Medulla oblongata (tissue), 1 donor: ENCODE results near the gene FAM117A.

ENCODE experiments used
- DNase-seq: peaks from one replicate; pipeline ENCODE4 v3.0.0-alpha.2; 2015; ENCODE audit errors: extremely low spot score

The FAM117A gene

GRCh38 chr17:49707608-49708514 lies 56.1 kb downstream of the FAM117A start, which contains the start of gene SLC35B1:
Gene SLC35B1, minus strand, starts transcription at chr17:49707964. Its CDS starts 131 bp downstream, at chr17:49707833.
- peak; percentile 99 for DNase-seq

DNA sequence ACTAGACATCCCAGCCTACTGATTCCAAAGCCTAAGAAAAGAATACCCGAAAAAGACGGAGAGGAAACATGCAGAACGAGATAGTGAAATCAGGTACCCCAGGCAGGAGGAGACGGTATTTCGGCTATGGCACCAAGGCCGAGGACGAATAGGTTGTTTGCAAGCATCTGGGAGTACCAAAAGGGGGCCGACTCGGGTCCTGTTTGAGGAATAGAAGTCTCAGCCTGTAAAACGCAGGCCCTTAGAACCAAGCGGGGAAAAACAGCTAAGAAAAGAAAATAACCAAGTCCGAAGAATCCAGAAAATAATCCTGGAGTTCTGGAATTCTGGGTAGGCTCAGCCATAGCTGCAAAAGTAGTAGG lies 56.7 kb downstream of the FAM117A start:
- no peak for DNase-seq

- no peak for DNase-seq
These were observed 58.7 kb downstream of the FAM117A start for GRCh38 chr17:49705254-49705653.

- DNase-seq = peak; percentile 77
These were observed 60.2 kb downstream of the FAM117A start for GRCh38 chr17:49703557-49704277.

DNA sequence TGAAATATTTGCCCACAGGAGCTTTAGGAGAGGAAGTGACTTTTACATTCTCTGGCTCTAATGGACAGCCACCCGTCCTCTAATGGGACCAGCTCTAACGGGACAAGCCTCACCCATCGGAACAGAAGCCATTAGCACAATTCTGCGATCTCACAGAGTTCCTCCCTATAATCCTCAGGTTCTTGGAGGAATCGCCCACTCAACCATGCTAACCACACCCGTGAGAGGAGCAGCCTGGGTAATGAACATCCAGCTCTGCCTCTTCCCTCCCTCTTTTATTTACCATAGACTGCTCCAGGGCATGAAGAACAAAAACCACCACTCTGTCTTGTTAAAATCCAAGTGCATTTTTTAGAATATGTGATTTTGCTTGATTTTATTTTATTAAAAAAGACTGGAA lies 63.0 kb downstream of the FAM117A start:
- DNase-seq = no peak

DNA sequence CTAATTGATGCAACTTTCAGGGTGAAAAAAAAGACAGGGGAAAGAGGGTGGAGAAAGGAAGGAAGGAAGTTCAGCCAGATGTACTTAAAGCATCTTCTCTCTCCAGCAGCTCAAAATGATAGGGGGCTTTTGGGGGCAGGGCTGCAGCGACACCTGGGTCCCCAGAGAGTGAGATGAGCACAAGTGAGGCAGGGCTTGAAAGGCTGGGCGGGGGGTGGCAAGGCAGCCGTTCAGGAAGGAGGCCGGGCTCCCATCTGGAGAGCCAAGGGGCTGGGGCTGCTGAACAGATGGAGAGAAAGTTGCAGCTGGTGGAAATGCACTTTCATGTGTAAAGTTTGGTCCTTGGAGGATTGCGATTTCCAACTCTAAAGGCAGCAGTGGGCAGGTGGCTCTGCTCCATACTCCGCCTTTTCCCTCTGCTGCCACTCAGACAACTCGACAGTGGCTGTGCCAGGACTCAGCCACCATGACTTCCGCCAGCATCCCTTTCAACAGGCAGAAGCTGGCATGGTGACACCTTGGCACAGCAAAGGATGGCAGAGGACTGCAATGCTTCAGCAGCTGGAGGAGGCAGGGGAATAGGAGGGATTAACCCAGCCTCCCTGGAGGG lies 63.9 kb downstream of the FAM117A start:
- peak; percentile 54 for DNase-seq

GRCh38 chr17:49698005-49698404 lies 65.9 kb downstream of the FAM117A start:
- no peak for DNase-seq

- DNase-seq = peak; percentile 45
These were observed 67.6 kb downstream of the FAM117A start for GRCh38 chr17:49696233-49696761.

DNA sequence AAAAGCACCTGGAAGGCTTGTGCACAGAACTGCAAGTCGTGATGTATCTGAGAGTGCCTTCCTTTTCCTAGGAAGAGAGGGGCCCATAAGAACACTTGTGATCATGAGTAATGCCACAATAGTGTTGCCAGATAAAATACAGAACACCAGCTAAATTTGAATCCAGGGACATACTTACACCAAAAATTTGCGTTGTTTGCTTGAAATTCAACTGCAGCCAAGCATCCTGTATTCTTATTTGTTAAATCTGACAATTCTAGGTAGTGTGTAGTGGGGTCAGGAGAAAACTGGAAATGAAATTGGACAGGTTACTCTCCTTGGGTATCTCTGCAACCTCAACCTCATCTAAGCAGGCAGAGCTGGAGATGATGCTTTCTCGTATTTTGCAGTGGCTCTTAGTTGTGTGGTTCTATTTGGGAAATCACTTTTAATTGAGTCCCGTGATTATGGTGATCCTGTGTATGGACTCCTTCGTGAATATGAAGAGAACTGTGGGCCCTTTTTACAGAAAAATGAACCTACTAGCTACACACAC lies 68.2 kb downstream of the FAM117A start:
- DNase-seq = no peak

DNA sequence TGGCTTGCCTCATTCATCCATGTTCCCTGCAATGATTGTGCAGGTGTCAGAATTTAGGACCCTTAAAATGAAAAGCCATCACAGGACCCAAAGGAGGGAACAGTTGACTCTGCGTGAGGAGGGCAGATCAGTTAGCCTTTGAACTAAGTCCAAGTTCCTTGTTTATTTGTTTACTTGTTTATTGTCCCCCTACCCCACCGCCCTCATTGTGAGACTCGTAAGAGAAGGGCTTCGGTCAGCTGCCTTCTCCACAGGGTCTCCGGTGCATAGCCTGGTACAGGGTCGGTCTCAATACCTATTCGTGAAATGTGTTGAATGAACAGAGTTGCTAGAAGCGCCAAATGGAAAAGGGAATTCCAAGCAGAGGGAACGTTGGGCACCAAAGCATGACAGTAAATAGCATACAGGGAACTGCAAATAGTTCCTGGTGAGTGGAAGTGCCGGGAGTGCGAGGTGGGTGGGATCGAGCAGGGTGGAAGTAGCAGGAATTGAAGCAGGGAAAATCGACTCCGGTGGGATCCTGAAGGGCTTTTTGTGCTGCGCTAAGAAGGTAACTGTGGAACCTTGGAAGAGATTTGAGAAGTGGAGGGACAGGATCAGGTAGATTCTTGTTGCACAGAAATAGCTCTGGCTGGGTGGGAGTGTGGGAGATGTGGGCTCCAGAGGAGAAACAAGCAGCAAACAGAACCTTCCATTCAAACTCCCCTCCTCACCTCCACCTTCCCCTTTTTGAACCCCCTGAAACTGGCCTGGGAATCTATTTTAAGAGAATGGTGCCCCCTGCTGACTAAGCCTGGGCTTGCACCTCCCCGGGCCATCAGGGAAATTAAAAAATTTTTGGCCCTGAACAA lies 68.9 kb downstream of the FAM117A start:
- DNase-seq = peak; percentile 61

- no peak for DNase-seq
These were observed 71.2 kb downstream of the FAM117A start for GRCh38 chr17:49692751-49693150.

DNA sequence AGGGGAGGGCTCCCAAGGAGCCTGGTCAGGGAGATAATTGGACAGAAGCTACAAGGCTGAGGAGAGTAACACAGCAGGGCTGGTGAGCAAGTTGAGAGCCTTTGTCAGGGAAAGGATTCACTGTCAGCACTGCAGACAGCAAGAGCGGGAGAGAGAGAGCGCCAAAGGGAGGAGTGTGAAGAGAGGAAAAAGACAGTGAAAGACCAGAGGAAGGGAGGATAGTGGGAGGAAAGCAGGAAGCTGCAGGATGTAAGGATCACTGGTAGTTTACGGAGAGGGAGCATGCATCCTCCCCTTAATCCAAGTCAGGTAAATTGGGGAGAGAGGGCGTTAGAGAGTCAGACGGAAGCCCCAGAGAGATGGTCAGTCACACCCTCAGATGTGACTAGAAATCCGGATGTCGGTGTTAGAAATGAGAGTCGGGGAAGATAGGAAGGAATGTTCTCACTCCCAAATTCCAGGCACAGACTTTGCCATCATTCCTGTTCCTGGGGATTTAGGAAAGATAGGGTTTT lies 72.2 kb downstream of the FAM117A start:
- no peak for DNase-seq

- DNase-seq = peak; percentile 40
These were observed 72.8 kb downstream of the FAM117A start for GRCh38 chr17:49691086-49691676.

DNA sequence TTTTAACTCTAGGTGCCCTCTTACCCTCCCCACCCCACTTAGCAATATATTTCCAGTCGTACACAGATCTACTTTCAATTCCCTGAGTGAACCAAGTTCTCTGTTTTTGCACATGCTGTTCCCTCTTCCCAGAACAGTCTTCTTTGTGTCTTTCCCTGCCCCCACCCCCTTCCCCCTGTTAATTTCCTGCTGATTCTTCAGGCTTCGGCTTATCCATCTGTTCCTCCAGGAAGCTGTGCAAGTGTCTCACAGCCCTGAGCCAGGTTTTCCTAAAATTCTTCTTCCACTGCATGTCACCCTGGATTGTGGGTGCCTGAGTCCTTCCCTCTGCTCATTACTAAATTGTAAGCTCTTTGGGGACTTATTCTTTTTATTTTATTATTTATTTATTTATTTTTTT lies 73.7 kb downstream of the FAM117A start:
- no peak for DNase-seq

DNA sequence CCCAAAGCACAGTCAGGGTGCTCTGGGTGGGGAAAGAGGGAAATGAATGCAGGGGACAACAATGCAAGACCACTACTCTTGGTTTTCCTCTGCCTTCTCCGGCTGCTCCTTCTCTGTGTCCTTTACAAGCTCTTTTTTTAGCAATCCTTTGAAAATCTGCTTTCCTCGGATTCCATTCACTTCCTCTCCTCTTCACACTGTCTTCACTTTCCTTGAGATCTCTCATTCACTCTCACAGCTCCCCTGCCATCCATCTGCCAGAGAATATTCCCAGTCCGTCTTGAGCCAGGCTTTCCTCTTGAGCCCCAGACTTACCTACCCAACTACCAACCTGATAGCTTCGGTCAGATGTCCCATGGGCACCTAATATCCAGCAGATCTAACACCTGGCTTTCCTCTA lies 75.1 kb downstream of the FAM117A start:
- no peak for DNase-seq

- DNase-seq = no peak
These were observed 75.9 kb downstream of the FAM117A start for GRCh38 chr17:49687878-49688491.

DNA sequence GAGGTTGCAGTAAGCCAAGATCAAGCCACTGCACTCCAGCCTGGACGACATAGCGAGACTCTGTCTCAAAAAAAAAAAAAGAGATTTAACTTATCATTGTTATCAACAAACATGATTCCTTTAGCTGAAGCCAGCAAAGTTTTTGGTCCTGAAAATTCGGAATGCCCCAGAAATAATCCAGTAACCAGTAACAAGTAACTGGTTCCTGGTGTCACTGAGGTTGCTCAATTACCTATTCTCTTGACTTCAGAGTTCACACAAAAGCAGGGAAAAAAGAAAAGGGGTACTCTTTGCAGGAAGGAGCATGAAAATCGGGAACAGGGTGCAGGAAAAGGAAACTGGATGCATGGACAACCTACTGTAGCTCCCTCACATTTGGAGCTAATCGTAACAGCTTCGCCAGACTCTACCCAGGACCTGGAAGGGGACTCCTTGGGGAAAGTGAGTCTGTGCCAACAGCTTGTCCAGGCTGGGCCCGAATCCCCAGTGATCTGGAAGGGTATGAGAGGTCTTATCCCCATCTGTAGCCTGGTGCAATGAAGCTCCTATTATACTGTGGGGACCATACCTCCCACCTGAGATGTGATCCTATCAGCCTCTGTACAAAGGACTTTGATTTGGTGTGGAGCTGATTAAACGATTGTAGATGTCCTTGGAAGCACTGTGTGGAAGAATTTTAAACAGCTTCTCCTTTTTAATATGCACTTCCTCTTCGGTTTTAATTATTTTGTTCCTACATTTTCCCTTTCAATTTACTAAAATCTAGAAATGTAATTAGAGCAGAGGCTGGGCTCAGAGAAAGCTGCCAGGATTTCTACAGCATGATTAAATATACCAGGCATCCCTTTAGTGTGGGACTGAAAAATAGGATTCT lies 82.6 kb downstream of the FAM117A start:
- DNase-seq = no peak

- DNase-seq = peak; percentile 64
These were observed 83.6 kb downstream of the FAM117A start for GRCh38 chr17:49680314-49680713.
